Measurements from ENCODE around the gene PGS1.

GRCh38 chr17:78414178-78415162 is 36.0 kb downstream of the PGS1 start:
- no peak for TF ChIP-seq CTCF (IDR thresholded peaks at IDR 0.05)
- no peak for TF ChIP-seq POLR2A (IDR thresholded peaks at IDR 0.05)

Measured in uterus (tissue), 2 donors.